Measurements from ENCODE around the gene OR51G1. TPM values are rescaled to one million over a fixed set of nuclear protein-coding genes. Genes with fewer than 3 reads are reported as not detected.
"Not testable (repeated sequence)": the region's sequence is repeated elsewhere in the genome, so short reads cannot be mapped to it uniquely, and the experiment has no call there.

OR51G1 gene, protein sequence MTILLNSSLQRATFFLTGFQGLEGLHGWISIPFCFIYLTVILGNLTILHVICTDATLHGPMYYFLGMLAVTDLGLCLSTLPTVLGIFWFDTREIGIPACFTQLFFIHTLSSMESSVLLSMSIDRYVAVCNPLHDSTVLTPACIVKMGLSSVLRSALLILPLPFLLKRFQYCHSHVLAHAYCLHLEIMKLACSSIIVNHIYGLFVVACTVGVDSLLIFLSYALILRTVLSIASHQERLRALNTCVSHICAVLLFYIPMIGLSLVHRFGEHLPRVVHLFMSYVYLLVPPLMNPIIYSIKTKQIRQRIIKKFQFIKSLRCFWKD
- not detected for polyA plus RNA-seq (ENCODE audit: insufficient read depth in 1 of 5, insufficient read length in 5 of 5, low replicate concordance in 1 of 5)
- long read RNA-seq, donor 1: 0 reads
- long read RNA-seq, donor 2: 0 reads
- long read RNA-seq, donor 3: 0 reads
- long read RNA-seq, donor 4: 0 reads
- long read RNA-seq, donor 5: 0 reads
- long read RNA-seq, donor 6: 0 reads
- long read RNA-seq, donor 7: 0 reads
- long read RNA-seq, donor 8: 0 reads

GRCh38 chr11:4924239-4924638, at the start of gene OR51G1:
TSS of gene OR51G1 (minus strand) at chr11:4924339. CDS start at chr11:4924339, 0 bp downstream.
- DNase-seq: no peak

GRCh38 chr11:4962816-4963215, 38.7 kb upstream of the OR51G1 start:
- DNase-seq: no peak

GRCh38 chr11:4960877-4961276, 36.7 kb upstream of the OR51G1 start:
- DNase-seq: no peak

GRCh38 chr11:4957396-4957795, 33.3 kb upstream of the OR51G1 start:
- DNase-seq: no peak

- DNase-seq: not testable (repeated sequence)
These were observed 31.5 kb upstream of the OR51G1 start, which contains the start of gene OR51A2 for GRCh38 chr11:4955613-4956012. TSS of gene OR51A2 (minus strand) at chr11:4955713. CDS start at chr11:4955713, 0 bp downstream.

GRCh38 chr11:4947505-4947904, 23.4 kb upstream of the OR51G1 start, which contains the start of gene OR51A4:
TSS of gene OR51A4 (minus strand) at chr11:4947605. CDS start at chr11:4947100, 505 bp downstream.
- DNase-seq: no peak

- no peak for DNase-seq
These were observed 12.6 kb upstream of the OR51G1 start for GRCh38 chr11:4936745-4937144.

DNA sequence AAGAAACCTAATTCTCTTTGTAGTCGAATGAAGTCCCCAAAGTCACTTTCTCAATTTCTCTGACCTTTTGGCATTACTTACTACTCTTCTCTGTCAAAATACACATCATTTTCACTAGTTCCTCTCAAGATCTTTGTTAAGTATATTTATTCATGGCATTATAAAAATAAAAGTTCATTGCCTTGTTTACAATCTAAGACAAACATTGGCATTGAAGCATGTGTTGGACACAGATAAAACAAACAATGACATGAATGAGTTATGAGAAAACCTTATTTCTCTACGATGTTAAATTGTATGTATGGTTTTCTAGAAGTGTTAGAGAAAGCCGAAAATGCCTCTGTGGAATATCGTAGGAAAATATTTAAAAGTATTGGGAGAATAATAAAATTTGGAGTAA, 8.6 kb upstream of the OR51G1 start:
- DNase-seq: no peak

- DNase-seq: no peak
These were observed 2.5 kb upstream of the OR51G1 start for GRCh38 chr11:4926608-4927007.

GRCh38 chr11:4922304-4922703, 1.8 kb downstream of the OR51G1 start:
- DNase-seq: no peak

GRCh38 chr11:4921796-4922195, 2.3 kb downstream of the OR51G1 start:
- DNase-seq: no peak

GRCh38 chr11:4919250-4919649, 4.9 kb downstream of the OR51G1 start, which contains the start of gene OR51G2:
TSS of gene OR51G2 (minus strand) at chr11:4919350. CDS start at chr11:4915663, 3,687 bp downstream.
- no peak for DNase-seq

DNA sequence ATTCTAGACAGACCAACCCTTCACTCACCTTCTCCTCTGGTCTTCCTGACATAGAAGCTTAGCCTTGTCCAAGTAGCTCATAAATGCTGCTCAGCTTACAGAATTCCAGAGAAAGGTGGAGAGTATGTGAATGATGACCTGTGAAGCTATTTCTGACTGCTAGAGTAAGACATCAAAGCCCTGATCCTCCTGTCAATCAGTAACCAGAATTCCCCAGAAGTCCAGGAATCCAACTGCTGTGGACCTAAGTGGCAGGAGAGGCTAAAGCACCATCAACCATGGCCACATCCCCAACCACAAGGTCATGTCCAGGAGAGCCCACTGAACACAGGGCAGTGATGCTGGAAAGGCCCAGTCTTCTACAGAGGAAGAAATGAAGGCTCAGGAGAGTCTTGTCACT, 7.6 kb downstream of the OR51G1 start:
- DNase-seq: no peak

- DNase-seq: no peak
These were observed 20.7 kb downstream of the OR51G1 start, which contains the start of gene OR51A7 for GRCh38 chr11:4903484-4903883. TSS of gene OR51A7 (plus strand) at chr11:4903783. CDS start at chr11:4907370, 3,587 bp downstream.

- DNase-seq: no peak
These were observed 32.0 kb downstream of the OR51G1 start for GRCh38 chr11:4891996-4892640.

GRCh38 chr11:4890279-4890678, 33.9 kb downstream of the OR51G1 start:
- DNase-seq: no peak

DNA sequence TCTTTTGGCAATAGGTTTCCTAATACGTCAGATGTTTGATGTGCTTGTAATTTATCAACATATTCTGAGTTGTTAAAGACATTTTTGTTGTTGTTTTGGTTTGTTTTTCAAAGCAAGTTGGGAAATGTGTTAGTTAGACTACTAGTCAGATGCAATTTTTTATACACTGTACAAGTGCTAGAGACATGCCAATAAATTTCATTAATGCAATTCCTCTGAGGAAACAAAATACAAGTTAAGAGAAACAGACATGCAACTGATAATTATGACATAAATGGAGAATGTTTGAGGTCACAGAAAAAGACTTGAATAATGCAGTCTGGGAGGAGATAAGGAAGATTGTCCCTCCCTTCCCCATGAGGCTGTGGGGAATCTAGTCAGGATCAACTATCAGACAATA, 36.5 kb downstream of the OR51G1 start:
- DNase-seq: no peak

DNA sequence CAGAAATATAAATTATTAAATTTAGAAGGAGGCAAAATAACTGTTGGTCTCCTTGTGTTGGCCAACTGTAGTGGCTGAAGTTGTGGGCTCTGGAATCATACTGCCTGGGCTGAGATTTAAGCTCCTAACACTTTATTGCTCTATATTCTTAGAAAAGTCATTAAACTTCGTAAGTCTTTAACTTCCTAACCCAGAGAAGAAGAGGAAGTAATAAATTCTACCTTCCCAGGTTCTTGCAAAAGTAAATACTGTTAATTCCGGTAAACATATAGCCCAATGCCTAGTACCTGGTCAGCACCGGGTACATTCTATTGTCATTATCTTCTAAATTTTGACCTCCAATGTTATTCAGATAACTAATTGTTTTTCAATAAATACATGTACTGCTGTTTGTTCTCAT, 38.0 kb downstream of the OR51G1 start:
- DNase-seq: no peak

DNA sequence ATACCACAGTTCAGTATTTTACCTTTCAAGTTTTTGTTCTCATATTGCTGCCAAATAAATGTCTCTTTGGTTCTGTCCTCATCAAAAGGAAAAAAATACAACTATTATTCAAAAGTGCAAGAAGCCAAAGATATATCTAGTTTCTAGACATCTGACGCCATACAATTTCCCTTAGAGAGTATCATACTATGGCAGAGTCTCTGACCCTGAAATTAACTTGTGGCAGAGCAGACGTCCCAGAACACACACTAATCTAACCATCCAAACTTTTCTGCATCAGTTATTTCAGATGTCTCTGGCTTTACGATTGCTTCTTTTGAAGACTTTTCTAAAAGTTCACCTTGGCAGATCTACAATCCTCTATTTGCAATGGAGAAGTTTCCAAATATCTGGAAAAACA, 39.8 kb downstream of the OR51G1 start:
- no peak for DNase-seq

DNA sequence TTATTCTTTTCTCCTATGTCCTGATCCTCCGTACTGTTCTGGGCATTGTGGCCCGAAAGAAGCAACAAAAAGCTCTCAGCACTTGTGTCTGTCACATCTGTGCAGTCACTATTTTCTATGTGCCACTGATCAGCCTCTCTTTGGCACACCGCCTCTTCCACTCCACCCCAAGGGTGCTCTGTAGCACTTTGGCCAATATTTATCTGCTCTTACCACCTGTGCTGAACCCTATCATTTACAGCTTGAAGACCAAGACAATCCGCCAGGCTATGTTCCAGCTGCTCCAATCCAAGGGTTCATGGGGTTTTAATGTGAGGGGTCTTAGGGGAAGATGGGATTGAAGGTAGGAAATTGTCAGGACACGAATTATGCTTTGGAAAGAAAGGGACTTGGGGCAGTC, 41.6 kb downstream of the OR51G1 start:
- DNase-seq: no peak

GRCh38 chr11:4881860-4882500, 42.2 kb downstream of the OR51G1 start, which contains the start of gene OR51T1:
TSS of gene OR51T1 (plus strand) at chr11:4881900. CDS start at chr11:4881900, 0 bp downstream.
- no peak for DNase-seq

DNA sequence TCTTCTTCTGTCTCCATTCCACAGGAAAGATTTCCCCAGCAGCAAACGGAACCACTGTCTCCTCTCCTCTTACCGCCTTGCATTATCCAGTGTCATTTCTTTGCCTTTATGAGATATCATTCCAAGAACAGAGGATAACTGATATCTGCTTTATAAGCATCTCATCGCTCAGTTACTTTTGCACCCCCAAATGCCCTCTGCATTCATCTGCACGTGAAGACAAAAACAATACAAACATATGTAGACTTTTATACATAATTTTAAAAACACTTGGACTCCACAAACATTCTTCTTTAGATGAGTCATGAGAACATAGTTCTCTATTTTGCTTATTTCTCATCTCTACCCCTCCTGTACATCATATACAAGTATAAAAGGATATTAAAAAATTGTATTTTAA, 43.0 kb downstream of the OR51G1 start:
- no peak for DNase-seq

Data from right lung (tissue), 10 donors.